HepG2 (cell line): ENCODE results near the gene GPR176.

ENCODE experiments used
- ATF2 ChIP-seq: sonication (generic); formaldehyde crosslinking; IDR thresholded peaks from 2 replicates; pipeline ENCODE4 v1.4.0; 2020; ENCODE audit warnings: missing genetic modification reagents
- CTCF ChIP-seq: sonication (generic); formaldehyde crosslinking; IDR thresholded peaks from 2 replicates; pipeline ENCODE4 v1.5.0; 2020; ENCODE audit warnings: mild to moderate bottlenecking, missing genetic modification reagents, moderate library complexity
- JUN ChIP-seq: sonication (generic); formaldehyde crosslinking; IDR thresholded peaks from 2 replicates; pipeline ENCODE4 v1.4.0; 2020; ENCODE audit warnings: mild to moderate bottlenecking, missing genetic modification reagents
- JUND ChIP-seq: sonication (generic); formaldehyde crosslinking; IDR thresholded peaks from 2 replicates; pipeline ENCODE4 v1.8.0; 2022; ENCODE audit warnings: mild to moderate bottlenecking, missing genetic modification reagents
- MAX ChIP-seq: IDR thresholded peaks from 2 replicates; pipeline ENCODE4 v1.6.1; 2012; ENCODE audit warnings: inconsistent platforms
- NR2F2 ChIP-seq: IDR thresholded peaks from 2 replicates; pipeline ENCODE4 v1.6.1; 2012; ENCODE audit warnings: low read depth, inconsistent platforms, borderline replicate concordance
- RBM22 ChIP-seq: fragments of 200-400 bp; formaldehyde crosslinking; optimal IDR thresholded peaks from 2 replicates; pipeline ENCODE3; 2017; ENCODE audit warnings: mild to moderate bottlenecking, low read length, moderate library complexity
- RFX5 ChIP-seq: IDR thresholded peaks from 2 replicates; pipeline ENCODE4 v1.6.1; 2011; ENCODE audit warnings: low read depth, low read length, improper control_type of control experiment
- SP2 ChIP-seq: sonication (generic); formaldehyde crosslinking; IDR thresholded peaks from 2 replicates; pipeline ENCODE4 v1.5.1; 2020; ENCODE audit warnings: mild to moderate bottlenecking, missing genetic modification reagents
- TBP ChIP-seq: sonication (generic); formaldehyde crosslinking; IDR thresholded peaks from 2 replicates; pipeline ENCODE4 v1.5.0; 2020; ENCODE audit warnings: missing genetic modification reagents
- ZKSCAN1 ChIP-seq: fragments of 150-350 bp; IDR thresholded peaks from 2 replicates; pipeline ENCODE4 v1.6.1; 2014; ENCODE audit warnings: low read length

- TF ChIP-seq SP2 (CRISPR knock-in tag), result no peak
- TF ChIP-seq JUN, result no peak
- TF ChIP-seq RFX5, result no peak
- no peak for TF ChIP-seq NR2F2
- no peak for TF ChIP-seq ATF2 (CRISPR knock-in tag)
- TF ChIP-seq ZKSCAN1, result no peak
- TF ChIP-seq TBP (CRISPR knock-in tag), result no peak
- no peak for TF ChIP-seq CTCF (CRISPR knock-in tag)
- no peak for TF ChIP-seq RBM22
- no peak for TF ChIP-seq JUND
- no peak for TF ChIP-seq MAX
Observed at GRCh38 chr15:39792025-39792843, 127.8 kb downstream of the GPR176 start.
